H1 (cell line): ENCODE results near the gene CACNB1. TPM values are rescaled to one million over a fixed set of nuclear protein-coding genes. Genes with fewer than 3 reads are reported as not detected.

Experiments
- EGR1 ChIP-seq: IDR thresholded peaks from 2 replicates; pipeline ENCODE4 v1.6.1; 2011; ENCODE audit warnings: low read depth, low read length, borderline replicate concordance
- EP300 ChIP-seq, 2 experiments: IDR thresholded peaks; 1 replicate in 1 of 2; 2 replicates in 1 of 2; pipeline ENCODE4 v1.6.1; 2011 to 2012; ENCODE audit warnings: low read depth in 2 of 2, low read length in 2 of 2, mild to moderate bottlenecking in 2 of 2, borderline replicate concordance in 1 of 2, inconsistent platforms in 1 of 2, moderate library complexity in 1 of 2
- KDM5A ChIP-seq: fragments of 200-600 bp; IDR thresholded peaks from 2 replicates; pipeline ENCODE4 v1.7.1; 2012; ENCODE audit warnings: mild to moderate bottlenecking, low read length, inconsistent platforms, mixed read lengths
- NANOG ChIP-seq: IDR thresholded peaks from 2 replicates; pipeline ENCODE4 v1.6.1; 2011; ENCODE audit warnings: low read length, low read depth, mild to moderate bottlenecking, inconsistent platforms; ENCODE audit not compliant: insufficient read depth, poor library complexity, severe bottlenecking
- POLR2A ChIP-seq, 2 experiments: IDR thresholded peaks; 1 replicate in 1 of 2; 2 replicates in 1 of 2; pipeline ENCODE4 v1.6.1; 2011; ENCODE audit warnings: low read depth in 2 of 2, low read length in 2 of 2, mild to moderate bottlenecking in 2 of 2; ENCODE audit errors: control extremely low read depth in 1 of 2
- SRF ChIP-seq: IDR thresholded peaks from 2 replicates; pipeline ENCODE4 v1.6.1; 2011; ENCODE audit warnings: mild to moderate bottlenecking, low read depth, low read length, moderate library complexity
- TAF1 ChIP-seq: IDR thresholded peaks from 2 replicates; pipeline ENCODE4 v1.6.1; 2011; ENCODE audit warnings: mild to moderate bottlenecking, low read depth, low read length
- polyA plus RNA-seq, 7 experiments: library from polyadenylated mRNA; depleted of rRNA in 3 of 7; stranded (reverse) in 5 of 7; unstranded in 2 of 7; fragments of >200 nt in 5 of 7; fragments of 200-250 nt in 2 of 7; gene quantifications; 1 replicate in 5 of 7; 2 replicates in 1 of 7; 4 replicates in 1 of 7; pipeline versions ENCODE4 v1.2.1 to v1.2.3, GENCODE V29; 2011 to 2013; ENCODE audit warnings: missing spikeins in 2 of 7, mixed read lengths in 2 of 7
- total RNA-seq: library from RNA; stranded (reverse); fragmentation: NEBNext Ultra II Directional; extraction: Animal tissue kit (Norgen Biotek cat#: 25700); gene quantifications from 2 replicates; pipeline ENCODE4 v1.2.1, GENCODE V29; 2021

CACNB1 gene
- total and polyA plus RNA-seq, 2 of the 8 experiments (the other 6 are each of a cell fraction or from before 2014, with no cell fraction given): 7.2 to 17.8 TPM

DNA sequence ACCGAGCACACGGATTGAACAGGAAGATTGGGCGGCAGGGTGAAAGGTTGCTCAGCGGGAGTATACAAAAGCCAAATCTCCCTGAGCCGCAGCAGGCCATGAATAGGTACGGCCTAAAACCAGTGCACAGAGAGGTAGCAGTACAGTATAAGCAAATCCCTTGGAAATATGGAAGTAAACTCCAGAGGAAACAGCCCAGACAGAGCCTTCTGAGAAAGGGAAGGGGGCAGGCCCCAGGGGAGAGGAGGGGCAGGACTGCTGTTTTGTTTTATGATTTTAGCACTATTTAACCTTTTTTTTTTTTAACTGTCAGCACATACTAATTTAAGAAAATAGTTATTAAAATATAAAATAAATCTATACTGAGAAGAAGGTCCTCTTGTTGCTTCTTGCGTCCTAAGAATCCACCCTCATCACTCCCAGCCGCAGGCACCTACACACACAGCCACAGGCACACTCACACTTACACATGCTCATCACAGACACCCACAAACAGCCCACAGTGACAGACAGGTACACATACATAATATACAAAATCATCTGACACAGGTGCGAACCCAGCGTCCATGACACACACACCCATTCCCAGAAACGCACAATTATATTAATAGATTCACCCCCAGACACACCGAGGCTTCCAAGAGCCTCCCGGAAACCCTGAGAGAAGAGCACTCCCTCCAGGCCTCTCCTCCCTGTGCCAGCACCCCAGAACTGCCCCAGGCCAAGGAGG, 58.9 kb downstream of the CACNB1 start (continued):
- TF ChIP-seq TAF1 (no peak), EP300 (IDR thresholded peaks at IDR 0.05; ENCODE audit: borderline replicate concordance in 1 of 2, low read depth in 2 of 2, low read length in 2 of 2) (no peak), EGR1 (no peak), SRF (no peak), NANOG (no peak), POLR2A (IDR thresholded peaks at IDR 0.05; ENCODE audit: control extremely low read depth in 1 of 2, low read depth in 2 of 2, low read length in 2 of 2) (no peak), KDM5A (no peak)
- TF ChIP-seq, all 59 proteins: peak for 0
